PC-9 (cell line): Measurements from ENCODE around the gene THEMIS. TPM values are rescaled to one million over a fixed set of nuclear protein-coding genes. Genes with fewer than 3 reads are reported as not detected.

Experiments
- BruUV-seq: library from RNA; stranded (reverse); fragments of 400-500 nt; replicated peaks from 2 replicates; lab custom pipeline; 2021; lab: Mats Ljungman, UMichigan
- CTCF ChIA-PET: fragments of 300-600 bp; sonication (Branson Sonifier 250); formaldehyde crosslinking; loops from one replicate; lab custom pipeline; 2022; ENCODE audit warnings: antibody characterized with exemption; lab: Charles Lee
- POLR2A ChIA-PET: fragments of 300-600 bp; sonication (Branson Sonifier 250); formaldehyde crosslinking; loops from one replicate; lab custom pipeline; 2022; ENCODE audit warnings: antibody characterized with exemption; ENCODE audit not compliant: unreplicated experiment; lab: Charles Lee
- DNase-seq, 2 experiments: peaks; one replicate each; pipeline versions ENCODE4 v3.0.0 to v3.0.0-alpha.2; 2015 to 2022; ENCODE audit warnings: mixed read lengths in 1 of 2
- H2AFZ ChIP-seq: fragments of 200-600 bp; sonication (generic); 2 replicates; pipeline ENCODE4 v1.8.1; 2017; ENCODE audit warnings: antibody characterized with exemption
- H3F3A ChIP-seq: fragments of 200-600 bp; sonication (generic); 2 replicates; pipeline ENCODE4 v1.8.1; 2017; ENCODE audit warnings: antibody characterized with exemption, mild to moderate bottlenecking, low read depth; ENCODE audit not compliant: insufficient read depth
- H3K27ac ChIP-seq: fragments of 200-600 bp; sonication (generic); 2 replicates; pipeline ENCODE4 v1.6.1; 2016; ENCODE audit warnings: mixed run types
- H3K27me3 ChIP-seq: fragments of 200-600 bp; sonication (generic); 2 replicates; pipeline ENCODE4 v1.6.1; 2016; ENCODE audit warnings: low read depth, mixed run types; ENCODE audit not compliant: insufficient read depth
- H3K36me3 ChIP-seq: fragments of 200-600 bp; sonication (generic); 2 replicates; pipeline ENCODE4 v1.6.1; 2016; ENCODE audit warnings: low read depth, mixed run types
- H3K4me1 ChIP-seq: fragments of 200-600 bp; sonication (generic); replicated peaks from 2 replicates; pipeline ENCODE4 v1.6.1; 2016; ENCODE audit warnings: mixed run types; ENCODE audit not compliant: insufficient read depth
- H3K4me2 ChIP-seq: fragments of 200-600 bp; sonication (generic); 2 replicates; pipeline ENCODE4 v1.6.1; 2017; ENCODE audit warnings: mixed run types
- H3K4me3 ChIP-seq: fragments of 200-600 bp; sonication (generic); 2 replicates; pipeline ENCODE4 v1.6.1; 2016; ENCODE audit warnings: mixed run types
- H3K79me2 ChIP-seq: fragments of 200-600 bp; sonication (generic); 2 replicates; pipeline ENCODE4 v1.6.1; 2017; ENCODE audit warnings: low read depth, mixed run types
- H3K9me2 ChIP-seq: fragments of 200-600 bp; sonication (generic); 2 replicates; pipeline ENCODE4 v1.8.1; 2017; ENCODE audit warnings: mild to moderate bottlenecking; ENCODE audit not compliant: insufficient read depth
- H3K9me3 ChIP-seq: fragments of 200-600 bp; sonication (generic); 2 replicates; pipeline ENCODE4 v1.8.1; 2016; ENCODE audit warnings: low read depth; ENCODE audit not compliant: insufficient read depth
- H4K20me1 ChIP-seq: fragments of 200-600 bp; sonication (generic); 2 replicates; pipeline ENCODE4 v1.8.1; 2017; ENCODE audit not compliant: insufficient read depth
- CTCF ChIP-seq: fragments of 200-600 bp; sonication (generic); conservative IDR thresholded peaks from 2 replicates; pipeline ENCODE4 v1.6.1; 2017; ENCODE audit warnings: mixed run types, antibody characterized with exemption, mild to moderate bottlenecking, moderate library complexity
- EZH2 ChIP-seq: fragments of 200-600 bp; sonication (generic); IDR thresholded peaks from 2 replicates; pipeline ENCODE4 v1.8.0; 2017; ENCODE audit warnings: antibody characterized with exemption, low read depth
- intact Hi-C: fragments of 100-400 bp; cut with micrococcal nuclease; formaldehyde crosslinking; loops from one replicate; pipeline ENCODE4 v1.10.0; 2022; ENCODE audit not compliant: unreplicated experiment
- total RNA-seq: library from RNA; stranded (reverse); gene quantifications from 2 replicates; pipeline ENCODE4 v1.2.3, GENCODE V29; 2021

Gene THEMIS
- total RNA-seq, 1 experiment from 2014 or later = not detected

DNA sequence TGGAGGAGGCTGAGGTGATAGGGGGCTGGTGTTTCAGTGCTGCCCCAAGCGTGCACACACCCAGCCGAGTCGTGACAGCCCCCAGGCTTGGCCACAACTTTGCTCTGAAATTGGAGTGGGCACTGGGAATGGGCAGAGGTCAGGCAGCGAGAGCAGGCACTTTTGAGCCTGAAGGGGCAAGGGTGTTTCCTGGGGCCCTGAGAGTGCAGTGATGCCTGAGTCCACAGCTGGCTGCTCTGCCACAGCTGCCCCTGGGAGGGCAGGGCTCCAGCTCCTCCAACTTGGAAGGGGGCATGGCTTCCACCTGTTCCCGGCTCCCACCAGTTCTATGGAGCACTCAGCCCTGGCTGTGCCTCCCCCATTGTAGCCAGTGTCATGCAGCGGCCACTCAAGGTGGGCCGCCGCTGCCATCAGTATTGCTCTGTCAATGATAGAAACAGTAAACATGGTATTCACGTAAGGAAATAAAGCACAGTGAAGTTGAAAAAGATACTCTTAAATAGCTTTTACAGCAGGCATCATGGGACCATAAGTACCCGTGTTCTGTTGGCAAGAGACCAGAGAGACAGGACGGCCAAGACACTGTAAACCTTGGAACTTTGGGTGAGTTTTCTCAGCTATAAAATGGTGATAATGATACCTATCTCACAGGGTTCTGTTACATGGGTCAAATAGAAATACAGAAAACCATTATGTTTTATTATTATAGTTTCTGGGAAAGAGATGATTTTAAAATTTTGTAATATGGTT is 108.9 kb downstream of the THEMIS start:
- Histone ChIP-seq H3K4me2 (no peak overlapping the region), H3K9me2 (no peaks in the 10 kb centered on the region), H4K20me1 (no peaks in the 10 kb centered on the region), H3K36me3 (no peaks in the 10 kb centered on the region), H3K79me2 (no peaks in the 10 kb centered on the region), H3F3A (no peaks in the 10 kb centered on the region), H2AFZ (no peak overlapping the region), H3K9me3 (no peaks in the 10 kb centered on the region), H3K4me3 (no peak overlapping the region), H3K27me3 (no peaks in the 10 kb centered on the region), H3K4me1 (no peaks in the 10 kb centered on the region), H3K27ac (no peak overlapping the region)
- intact Hi-C loops = no loop called here
- no TSS peak for BruUV-seq
- DNase-seq = no peak
- POLR2A ChIA-PET = no interaction called here
- TF ChIP-seq CTCF (no peak), EZH2 (no peak)
- CTCF ChIA-PET = interaction anchor here (0.5 kb wide), 1 partner anchor 32 kb away, joined by 4 read pairs; no protein-coding TSS in a partner anchor

GRCh38 chr6:127790571-127790970 is 110.3 kb downstream of the THEMIS start:
- H3K27me3 ChIP-seq = no peaks in the 10 kb centered on the region
- DNase-seq = no peak
- no peaks in the 10 kb centered on the region for H3K9me3 ChIP-seq
- H3K4me1 ChIP-seq = no peaks in the 10 kb centered on the region
- intact Hi-C loops = no loop called here
- CTCF ChIA-PET = no interaction called here
- H3F3A ChIP-seq = no peaks in the 10 kb centered on the region
- no peaks in the 10 kb centered on the region for H3K9me2 ChIP-seq
- H3K36me3 ChIP-seq = no peaks in the 10 kb centered on the region
- no peak overlapping the region for H2AFZ ChIP-seq
- H4K20me1 ChIP-seq = no peaks in the 10 kb centered on the region
- no TSS peak for BruUV-seq
- H3K4me3 ChIP-seq = no peak overlapping the region
- POLR2A ChIA-PET = no interaction called here
- no peak overlapping the region for H3K4me2 ChIP-seq
- no peak overlapping the region for H3K27ac ChIP-seq
- TF ChIP-seq EZH2 (no peak), CTCF (no peak)
- no peaks in the 10 kb centered on the region for H3K79me2 ChIP-seq

- H2AFZ ChIP-seq = no peak overlapping the region
- intact Hi-C loops = no loop called here
- no peaks in the 10 kb centered on the region for H3K9me3 ChIP-seq
- no peak for DNase-seq
- TF ChIP-seq EZH2 (no peak), CTCF (no peak)
- no TSS peak for BruUV-seq
- no peaks in the 10 kb centered on the region for H3K27me3 ChIP-seq
- no peak overlapping the region for H3K27ac ChIP-seq
- ChIA-PET CTCF (no interaction called here), POLR2A (no interaction called here)
- H4K20me1 ChIP-seq = no peaks in the 10 kb centered on the region
- no peaks in the 10 kb centered on the region for H3K9me2 ChIP-seq
- no peaks in the 10 kb centered on the region for H3K36me3 ChIP-seq
- H3F3A ChIP-seq = no peaks in the 10 kb centered on the region
- no peak overlapping the region for H3K4me3 ChIP-seq
- H3K4me2 ChIP-seq = no peak overlapping the region
- H3K79me2 ChIP-seq = no peaks in the 10 kb centered on the region
- H3K4me1 ChIP-seq = no peaks in the 10 kb centered on the region
Observed at GRCh38 chr6:127786109-127786508, 114.7 kb downstream of the THEMIS start.
